Activated naive CD8-positive, alpha-beta T cell treated with anti-CD3 and anti-CD28 coated beads for 36 hours (primary cell): ENCODE results near the gene EXOSC5. TPM values are rescaled to one million over a fixed set of nuclear protein-coding genes. Genes with fewer than 3 reads are reported as not detected.
A peak's percentile ranks its signal among the peaks of the same experiment; 100 is the strongest.
"Not testable (repeated sequence)": the region's sequence is repeated elsewhere in the genome, so short reads cannot be mapped to it uniquely, and the experiment has no call there.

Source experiments
- DNase-seq: peaks from one replicate; pipeline ENCODE4 v3.0.0; 2021
- H3K27ac Mint-ChIP-seq: one replicate; pipeline ENCODE4 v1.8.0; 2022; ENCODE audit warnings: mild to moderate bottlenecking, moderate library complexity, mixed read lengths
- H3K27me3 Mint-ChIP-seq: one replicate; pipeline ENCODE4 v1.8.0; 2022; ENCODE audit warnings: mild to moderate bottlenecking, mixed read lengths
- H3K36me3 Mint-ChIP-seq: one replicate; pipeline ENCODE4 v1.8.0; 2021; ENCODE audit warnings: mild to moderate bottlenecking, mixed read lengths
- H3K4me1 Mint-ChIP-seq: one replicate; pipeline ENCODE4 v1.8.0; 2021; ENCODE audit warnings: mixed read lengths
- H3K4me3 Mint-ChIP-seq: one replicate; pipeline ENCODE4 v1.8.0; 2022; ENCODE audit warnings: mild to moderate bottlenecking, moderate library complexity, mixed read lengths
- H3K9me3 Mint-ChIP-seq: one replicate; pipeline ENCODE4 v1.8.0; 2022; ENCODE audit warnings: mixed read lengths
- total RNA-seq, 2 experiments: library from RNA; stranded (reverse); gene quantifications; one replicate each; pipeline ENCODE4 v1.2.3, GENCODE V29; 2021

Gene EXOSC5
- 10 to 100 TPM; 43.5 to 44.6 TPM for total RNA-seq

DNA sequence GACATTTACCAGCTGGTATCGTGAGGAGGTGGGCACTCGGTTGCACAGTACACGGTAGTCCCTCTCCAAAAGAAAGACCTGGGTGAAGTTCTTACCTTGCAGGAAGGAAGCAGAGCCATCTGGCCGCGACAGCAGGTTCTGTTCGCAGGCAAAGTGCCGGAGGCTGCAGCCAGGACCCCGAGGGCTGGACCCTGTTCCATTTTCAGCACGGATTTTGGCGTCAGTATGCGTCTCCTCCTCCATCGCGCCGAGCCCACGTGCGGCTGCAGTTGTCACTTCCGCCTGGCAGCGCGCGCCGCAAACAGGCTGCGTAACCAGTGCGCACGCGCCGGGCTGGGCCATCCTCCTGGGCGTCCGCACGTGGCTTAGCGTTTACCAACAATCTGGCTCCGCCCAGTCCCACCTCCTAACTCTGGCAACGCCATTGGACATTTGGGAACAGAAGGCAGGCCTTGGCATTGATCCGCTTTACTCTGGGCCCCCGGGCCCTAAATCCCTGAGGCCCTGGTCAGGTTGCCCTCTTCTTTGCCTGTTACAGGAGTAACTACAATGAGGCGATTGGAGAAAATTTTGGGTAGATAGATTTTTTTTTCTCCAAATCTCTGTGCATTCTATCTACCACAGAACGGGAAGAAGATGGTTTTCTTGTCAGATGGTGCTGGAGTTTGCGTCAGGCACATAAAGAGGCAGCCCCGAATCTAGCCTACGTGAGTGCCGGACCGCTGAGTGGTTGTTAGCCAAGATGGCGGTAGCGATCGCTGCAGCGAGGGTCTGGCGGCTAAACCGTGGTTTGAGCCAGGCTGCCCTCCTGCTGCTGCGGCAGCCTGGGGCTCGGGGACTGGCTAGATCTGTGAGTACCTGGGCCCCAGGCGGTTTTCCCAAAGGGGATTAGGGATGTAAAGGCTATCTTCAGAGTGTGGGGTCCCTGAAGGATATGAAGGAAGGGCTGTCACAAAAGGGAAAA lies at the start of gene EXOSC5, which contains the start of gene BCKDHA:
Gene EXOSC5, minus strand, starts transcription at position 274 of the 964 bp plus-strand sequence. Its CDS starts 31 bp downstream, at position 243.
Gene BCKDHA, plus strand, starts transcription at position 733 of the 964 bp plus-strand sequence. Its CDS starts 10 bp downstream, at position 743.
- peak within 1 kb of the TSS; percentile 99 for H3K27ac Mint-ChIP-seq
- no peaks in the 10 kb centered on the region for H3K9me3 Mint-ChIP-seq
- H3K27me3 Mint-ChIP-seq, result no peaks in the 10 kb centered on the region
- DNase-seq, result peak; percentile 99
- peaks cover 14% of the 10 kb centered on the region for H3K36me3 Mint-ChIP-seq
- H3K4me1 Mint-ChIP-seq, result peaks cover 40% of the 10 kb centered on the region
- H3K4me3 Mint-ChIP-seq, result peak within 1 kb of the TSS; percentile 98

DNA sequence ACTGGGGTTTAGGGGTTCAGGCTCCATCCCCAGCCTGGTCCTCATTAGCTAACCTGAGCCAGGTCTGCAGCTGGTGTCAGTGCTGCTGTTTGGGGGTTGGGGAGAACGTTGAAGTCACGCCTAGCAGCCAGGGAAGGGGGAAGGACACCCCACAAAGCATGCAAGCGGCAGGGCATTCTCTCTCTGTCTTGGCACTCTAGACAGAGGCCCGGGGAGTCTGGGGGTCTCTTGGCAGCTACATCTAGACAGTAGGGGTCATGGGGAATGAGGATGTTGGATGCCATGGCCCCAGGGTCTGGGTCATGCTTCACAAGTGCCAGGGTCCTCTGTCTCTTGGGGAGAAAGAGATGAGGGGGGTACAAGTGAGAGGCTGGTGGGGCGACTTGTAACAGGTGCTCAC lies 48.4 kb upstream of the EXOSC5 start:
- Mint-ChIP-seq H3K4me1 (peaks cover 6% of the 10 kb centered on the region), H3K4me3 (no peak overlapping the region), H3K27me3 (peaks cover 28% of the 10 kb centered on the region), H3K27ac (no peak overlapping the region), H3K9me3 (no peaks in the 10 kb centered on the region), H3K36me3 (no peaks in the 10 kb centered on the region)
- DNase-seq, result no peak

DNA sequence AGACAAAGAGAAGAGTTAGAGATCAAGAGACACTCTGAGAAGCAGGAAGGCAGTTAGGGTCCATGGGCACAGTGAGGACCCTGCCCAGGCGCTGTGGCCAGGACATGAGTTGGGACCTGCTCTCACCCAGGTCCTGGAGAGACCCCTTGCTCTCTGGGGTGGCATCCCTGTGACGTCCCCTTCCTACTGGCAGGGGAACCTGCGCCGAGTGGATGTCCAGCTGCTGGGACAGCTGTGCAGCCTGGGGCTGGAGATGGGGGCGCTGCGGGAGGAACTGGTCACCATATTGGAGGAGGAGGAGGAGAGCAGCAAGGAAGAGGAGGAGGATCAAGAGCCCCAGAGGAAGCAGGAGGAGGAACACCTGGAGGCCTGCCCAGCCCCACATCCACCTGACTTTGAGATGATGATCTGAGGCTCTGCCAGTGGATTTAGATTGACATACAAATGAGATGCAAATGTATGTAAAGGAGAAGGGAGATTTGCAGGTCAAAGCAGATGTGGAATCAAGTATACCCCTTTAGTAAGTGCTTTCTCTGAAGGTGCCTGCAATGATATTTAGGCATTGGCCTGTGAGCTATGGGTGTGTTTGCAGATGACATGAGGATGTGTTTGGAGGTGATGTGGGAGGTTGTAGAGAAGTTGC lies 46.8 kb upstream of the EXOSC5 start:
- Mint-ChIP-seq H3K27me3 (peaks cover 22% of the 10 kb centered on the region), H3K4me3 (no peak overlapping the region), H3K9me3 (no peaks in the 10 kb centered on the region), H3K36me3 (no peaks in the 10 kb centered on the region), H3K4me1 (peaks cover 5% of the 10 kb centered on the region), H3K27ac (no peak overlapping the region)
- no peak for DNase-seq

DNA sequence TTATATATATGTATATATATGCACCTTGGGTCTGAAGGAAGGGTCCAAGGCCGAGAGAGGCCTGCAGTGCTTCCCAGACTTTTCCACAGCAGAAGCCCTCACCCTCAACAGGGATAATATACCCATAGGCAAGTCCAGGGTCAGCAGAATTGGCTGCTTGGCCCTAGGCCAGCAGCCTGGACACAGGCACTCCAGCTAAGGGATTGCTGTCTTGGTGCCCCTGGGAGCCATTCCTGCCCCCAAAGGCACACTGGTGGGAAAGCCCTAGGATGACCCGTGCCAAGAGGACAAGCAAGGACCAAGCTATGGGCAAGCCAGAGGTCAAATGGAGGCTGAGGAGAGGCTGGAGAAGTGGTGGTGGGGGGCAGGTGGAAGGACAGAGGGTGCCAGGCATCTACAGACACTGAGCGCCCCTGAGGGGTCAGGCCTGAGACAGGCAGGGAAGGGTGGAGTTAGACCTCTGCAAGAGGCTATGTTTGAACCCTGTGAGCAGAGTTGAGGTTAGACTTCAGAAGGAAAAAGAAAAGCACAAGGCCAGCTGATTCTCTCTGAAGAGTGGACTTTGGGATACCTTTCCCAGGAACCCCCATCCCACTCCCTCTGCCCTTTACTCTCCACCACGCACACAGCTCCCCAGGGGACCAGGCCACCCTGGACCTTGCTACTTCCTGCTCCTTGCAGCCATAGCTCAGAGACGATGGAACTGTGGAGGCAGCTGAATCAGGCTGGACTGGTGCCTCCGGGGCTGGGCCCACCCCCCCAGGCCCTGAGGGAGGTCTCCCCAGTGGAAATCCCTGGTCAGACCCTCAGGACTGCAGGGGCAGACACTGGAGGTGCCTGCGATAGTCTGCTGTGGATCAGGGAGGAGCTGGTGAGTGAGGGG lies 45.6 kb upstream of the EXOSC5 start, which contains the start of gene ERICH4:
Gene ERICH4, plus strand, starts transcription at position 684 of the 883 bp plus-strand sequence. Its CDS starts 14 bp downstream, at position 698.
- DNase-seq, result no peak
- Mint-ChIP-seq H3K4me3 (no peak within 1 kb of the TSS), H3K27me3 (peaks cover 13% of the 10 kb centered on the region), H3K36me3 (peaks cover 4% of the 10 kb centered on the region), H3K4me1 (peaks cover 10% of the 10 kb centered on the region), H3K27ac (no peak within 1 kb of the TSS), H3K9me3 (no peaks in the 10 kb centered on the region)

DNA sequence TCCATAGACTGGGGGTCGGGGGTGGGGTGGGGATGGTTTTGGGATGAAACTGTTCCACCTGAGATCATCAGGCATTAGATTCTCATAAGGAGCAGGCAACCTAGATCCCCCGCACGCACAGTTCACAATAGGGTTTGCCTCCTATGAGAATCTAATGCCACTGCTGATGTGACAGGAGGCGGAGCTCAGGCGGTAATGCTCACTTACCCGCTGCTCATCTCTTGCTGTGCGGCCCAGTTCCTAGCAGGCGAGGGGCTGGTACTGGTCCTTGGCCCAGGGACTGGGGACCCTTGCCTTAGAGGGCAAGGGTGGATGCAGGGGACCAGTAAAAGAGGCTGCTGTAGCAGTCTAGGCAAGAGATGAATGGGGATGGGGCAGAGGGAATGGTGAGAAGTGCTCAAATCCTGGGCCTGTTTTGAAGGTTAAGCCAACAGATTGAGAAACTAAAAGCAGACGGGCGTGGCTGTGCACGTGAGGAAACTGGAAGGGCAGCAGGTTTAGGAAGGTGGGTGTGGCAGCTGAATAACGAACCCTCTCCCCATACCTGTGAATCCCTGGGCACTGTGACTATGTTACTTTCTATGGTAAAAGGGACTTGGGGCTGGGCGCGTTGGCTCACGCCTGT lies 44.3 kb upstream of the EXOSC5 start:
- peaks cover 8% of the 10 kb centered on the region for H3K4me1 Mint-ChIP-seq
- no peaks in the 10 kb centered on the region for H3K9me3 Mint-ChIP-seq
- peaks cover 3% of the 10 kb centered on the region for H3K27me3 Mint-ChIP-seq
- no peak for DNase-seq
- H3K27ac Mint-ChIP-seq, result no peak overlapping the region
- H3K36me3 Mint-ChIP-seq, result peaks cover 7% of the 10 kb centered on the region
- H3K4me3 Mint-ChIP-seq, result no peak overlapping the region

DNA sequence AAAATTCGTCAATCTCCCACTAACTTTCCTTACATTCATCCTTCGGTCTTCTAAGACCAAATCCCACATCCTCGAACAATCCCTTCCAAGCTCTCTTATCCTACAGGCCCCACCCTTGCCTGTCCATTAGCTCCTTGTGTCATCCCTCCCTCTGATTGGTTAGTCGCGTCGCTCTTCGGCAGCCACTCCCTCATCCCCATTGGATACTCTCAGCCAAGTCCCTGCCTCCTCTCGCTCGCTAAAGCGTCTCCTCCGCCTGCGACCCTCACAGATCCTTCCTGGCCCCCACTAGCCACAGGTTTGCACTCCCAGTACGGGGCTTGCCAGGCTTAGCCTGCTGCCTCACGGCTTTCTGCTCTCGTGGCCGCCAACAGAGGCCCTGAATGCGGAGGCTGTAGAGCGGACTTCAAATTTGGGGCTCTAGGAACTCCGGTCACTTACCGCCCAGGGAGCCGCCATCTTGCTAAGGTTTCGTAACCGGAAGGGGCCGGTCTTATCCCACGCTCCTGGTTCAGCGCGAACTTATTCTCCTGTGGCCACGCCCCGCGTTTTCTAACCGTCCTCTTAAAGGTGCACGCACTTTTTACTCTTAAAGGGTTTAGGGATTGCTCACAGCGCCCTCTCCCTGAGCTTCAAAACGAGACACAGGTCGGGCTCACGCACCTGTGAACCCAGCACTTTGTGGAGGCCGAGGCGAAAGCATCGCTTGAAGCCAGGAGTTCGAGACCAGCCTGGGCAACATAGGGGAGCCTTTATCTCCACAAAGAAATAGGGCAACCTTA lies 42.5 kb upstream of the EXOSC5 start, which contains the start of gene DMAC2:
Gene DMAC2, minus strand, starts transcription at position 472 of the 782 bp plus-strand sequence. Its CDS starts 13 bp downstream, at position 459.
- Mint-ChIP-seq H3K9me3 (no peaks in the 10 kb centered on the region), H3K4me1 (peaks cover 8% of the 10 kb centered on the region), H3K4me3 (no peak within 1 kb of the TSS), H3K27ac (peak within 1 kb of the TSS; percentile 4), H3K36me3 (peaks cover 7% of the 10 kb centered on the region), H3K27me3 (no peaks in the 10 kb centered on the region)
- peak; percentile 91 for DNase-seq

DNA sequence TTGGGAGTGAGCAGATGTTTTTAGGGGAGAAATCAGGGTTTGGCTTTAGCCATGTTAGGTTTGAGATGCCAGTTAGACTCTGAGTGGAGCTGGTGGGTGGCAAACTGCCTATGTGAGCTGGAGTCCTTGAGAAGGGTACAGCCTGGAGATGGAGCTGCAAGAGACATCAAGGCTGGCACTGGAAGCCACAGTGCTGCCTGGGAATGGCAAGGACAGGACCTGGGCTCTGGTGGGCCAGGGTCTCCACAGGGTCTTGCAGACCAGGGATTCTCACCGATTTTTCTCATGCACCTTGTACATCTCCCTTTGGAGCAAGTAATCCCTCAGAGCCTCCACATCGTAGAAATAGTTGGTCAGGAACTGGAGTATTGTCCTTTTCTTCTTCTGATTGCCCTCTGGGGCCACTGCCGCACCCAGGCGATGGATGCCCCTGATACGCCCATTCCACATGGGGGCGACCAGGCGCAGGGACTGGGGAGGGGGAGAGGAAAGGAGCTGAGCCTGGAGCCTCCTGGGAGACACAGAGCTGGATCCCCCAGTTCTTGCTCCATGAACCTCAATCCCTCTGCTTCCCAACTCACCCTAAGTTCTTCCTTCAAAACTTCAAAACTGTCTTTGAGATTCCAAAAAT lies 40.9 kb upstream of the EXOSC5 start:
- H3K9me3 Mint-ChIP-seq, result no peaks in the 10 kb centered on the region
- peak overlapping the region; percentile 13 for H3K4me3 Mint-ChIP-seq
- H3K27ac Mint-ChIP-seq, result peak overlapping the region; percentile 8
- peaks cover 8% of the 10 kb centered on the region for H3K4me1 Mint-ChIP-seq
- no peak for DNase-seq
- H3K27me3 Mint-ChIP-seq, result no peaks in the 10 kb centered on the region
- peaks cover 7% of the 10 kb centered on the region for H3K36me3 Mint-ChIP-seq

DNA sequence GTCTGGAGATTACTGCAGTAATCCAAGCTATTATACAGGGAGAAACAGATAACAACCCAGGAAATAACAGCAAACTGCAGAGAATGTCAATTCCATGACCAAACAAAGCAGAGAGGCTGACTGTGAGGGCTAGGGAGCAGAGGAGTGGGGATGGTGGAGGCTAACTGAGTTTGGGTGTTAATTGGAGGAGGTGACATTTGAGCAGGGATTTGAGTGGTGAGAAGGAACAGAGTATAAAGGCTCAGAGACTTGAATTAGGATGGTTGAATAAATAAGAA lies 39.5 kb upstream of the EXOSC5 start:
- Mint-ChIP-seq H3K4me1 (peaks cover 8% of the 10 kb centered on the region), H3K27ac (no peak overlapping the region), H3K9me3 (no peaks in the 10 kb centered on the region), H3K27me3 (no peaks in the 10 kb centered on the region), H3K4me3 (no peak overlapping the region), H3K36me3 (peaks cover 13% of the 10 kb centered on the region)
- DNase-seq, result no peak

DNA sequence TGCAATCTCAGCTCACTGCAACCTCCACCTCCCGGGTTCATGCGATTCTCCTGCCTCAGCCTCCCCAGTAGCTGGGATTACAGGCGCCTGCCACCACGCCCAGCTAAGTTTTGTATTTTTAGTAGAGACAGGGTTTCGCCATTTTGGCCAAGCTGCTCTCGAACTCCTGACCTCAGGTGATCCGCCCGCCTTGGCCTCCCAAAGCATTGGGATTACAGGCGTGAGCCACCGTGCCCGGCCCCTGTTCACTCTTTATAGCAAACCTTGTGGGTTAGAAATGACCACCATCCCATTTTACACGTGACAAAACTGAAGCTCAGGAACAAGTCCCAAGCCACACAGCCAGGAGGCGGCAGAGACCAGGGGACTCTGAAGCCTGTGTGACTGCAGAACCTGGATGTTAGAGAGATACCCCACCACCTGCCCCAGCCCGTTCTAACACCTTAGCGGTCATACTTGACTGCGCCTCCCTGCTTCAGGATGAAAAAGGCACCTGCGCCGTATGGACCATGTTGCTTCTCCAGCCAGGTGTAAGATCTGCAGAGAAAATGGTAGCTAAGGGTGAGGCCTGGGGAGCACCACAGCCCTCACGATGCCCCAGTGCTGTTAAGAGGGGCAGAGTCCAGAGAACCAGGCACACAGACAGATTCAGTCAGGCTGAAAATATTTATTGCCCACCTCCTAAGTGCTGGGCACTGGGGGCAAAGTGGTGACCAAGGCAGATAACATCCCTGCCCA lies 38.9 kb upstream of the EXOSC5 start:
- H3K4me3 Mint-ChIP-seq, result no peak overlapping the region

DNA sequence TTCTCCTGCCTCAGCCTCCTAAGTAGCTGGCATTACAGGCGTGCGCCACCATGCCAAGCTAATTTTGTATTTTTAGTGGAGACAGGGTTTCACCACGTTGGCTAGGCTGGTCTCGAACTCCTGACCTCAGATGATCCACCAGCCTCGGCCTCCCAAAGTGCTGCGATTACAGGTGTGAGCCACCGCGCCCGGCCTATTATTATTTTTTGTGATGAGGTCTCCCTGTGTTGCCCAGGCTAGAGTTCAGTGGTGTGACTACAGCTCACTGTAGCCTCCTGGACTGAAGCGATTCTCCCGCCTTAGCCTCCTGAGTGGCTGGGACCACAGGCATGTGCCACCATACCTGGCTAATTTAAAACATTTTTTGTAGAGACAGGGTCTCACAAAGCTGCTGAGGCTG lies 38.2 kb upstream of the EXOSC5 start:
- H3K36me3 Mint-ChIP-seq, result peaks cover 13% of the 10 kb centered on the region
- H3K27me3 Mint-ChIP-seq, H3K27ac Mint-ChIP-seq, DNase-seq, H3K9me3 Mint-ChIP-seq, H3K4me3 Mint-ChIP-seq, H3K4me1 Mint-ChIP-seq: not testable (repeated sequence)

More for the DNA sequence above, 38.9 kb upstream of the EXOSC5 start:
- Mint-ChIP-seq H3K27ac (no peak overlapping the region), H3K9me3 (no peaks in the 10 kb centered on the region), H3K4me1 (peaks cover 8% of the 10 kb centered on the region), H3K27me3 (no peaks in the 10 kb centered on the region), H3K36me3 (peaks cover 13% of the 10 kb centered on the region)
- DNase-seq, result no peak

DNA sequence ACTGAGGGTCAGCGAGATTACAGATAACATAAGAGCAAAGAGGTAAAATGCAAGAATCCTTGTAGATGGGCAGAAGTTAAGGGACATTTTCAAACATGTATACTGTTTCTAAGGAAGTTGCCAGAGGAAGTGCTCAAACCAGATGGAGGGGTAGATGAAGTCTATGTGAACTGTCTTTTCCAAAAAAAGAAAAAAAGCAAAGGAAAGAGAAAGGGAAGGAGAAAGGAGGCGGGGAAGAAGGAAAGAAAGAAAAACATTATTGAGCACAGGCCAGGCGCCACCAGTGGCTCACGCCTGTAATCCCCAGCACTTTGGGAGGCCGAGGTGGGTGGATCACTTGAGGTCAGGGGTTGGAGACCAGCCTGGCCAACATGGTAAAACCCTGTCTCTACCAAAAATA lies 37.3 kb upstream of the EXOSC5 start:
- H3K9me3 Mint-ChIP-seq, result no peaks in the 10 kb centered on the region
- peaks cover 5% of the 10 kb centered on the region for H3K4me1 Mint-ChIP-seq
- no peaks in the 10 kb centered on the region for H3K27me3 Mint-ChIP-seq
- no peak for DNase-seq
- H3K36me3 Mint-ChIP-seq, result peaks cover 17% of the 10 kb centered on the region
- no peak overlapping the region for H3K4me3 Mint-ChIP-seq
- H3K27ac Mint-ChIP-seq, result no peak overlapping the region

DNA sequence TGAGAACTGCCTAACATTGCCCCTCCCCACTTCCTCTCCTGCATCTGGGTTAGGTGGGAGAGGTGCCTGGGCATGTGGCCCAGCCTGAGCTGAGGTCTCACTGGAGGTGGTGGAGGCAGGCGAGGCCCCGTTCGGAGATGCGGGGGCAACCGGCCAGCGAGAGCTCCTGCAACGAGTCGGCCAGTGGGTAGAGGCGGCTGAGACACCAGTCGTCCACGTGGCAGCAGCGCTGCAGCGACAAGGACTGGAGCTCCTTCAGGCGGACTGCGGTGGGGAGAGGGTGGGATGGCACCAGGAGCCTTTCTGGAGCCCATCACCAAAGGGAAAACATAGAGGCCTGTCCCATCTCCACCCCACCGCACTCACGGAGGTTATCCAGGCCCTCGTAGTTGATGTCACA lies 36.0 kb upstream of the EXOSC5 start:
- no peak overlapping the region for H3K4me3 Mint-ChIP-seq
- H3K9me3 Mint-ChIP-seq, result no peaks in the 10 kb centered on the region
- H3K36me3 Mint-ChIP-seq, result peaks cover 14% of the 10 kb centered on the region
- no peak overlapping the region for H3K27ac Mint-ChIP-seq
- DNase-seq, result no peak
- peaks cover 4% of the 10 kb centered on the region for H3K4me1 Mint-ChIP-seq
- H3K27me3 Mint-ChIP-seq, result no peaks in the 10 kb centered on the region
